Uterus (tissue), 4 donors: ENCODE measurements around the gene TMEM176B. TPM values are rescaled to one million over a fixed set of nuclear protein-coding genes. Genes with fewer than 3 reads are reported as not detected.

Experiments
- DNase-seq, 2 donors: peaks; one replicate each; pipeline ENCODE4 v3.0.0-alpha.2; 2019 to 2020
- H3K27ac ChIP-seq, 2 donors: fragments of 200-600 bp; sonication (generic); 1 replicate in 1 of 2; 2 replicates in 1 of 2; pipeline ENCODE4 v1.5.1; 2016 to 2018
- H3K27me3 ChIP-seq, 2 donors: fragments of 200-600 bp; sonication (generic); one replicate each; pipeline ENCODE4 v1.5.1; 2018 to 2019; ENCODE audit warnings: control low read depth in 1 of 2
- H3K36me3 ChIP-seq, 2 donors: fragments of 200-600 bp; sonication (generic); one replicate each; pipeline ENCODE4 v1.5.1; 2019; ENCODE audit warnings: control low read depth in 1 of 2
- H3K4me1 ChIP-seq, 2 donors: fragments of 200-600 bp; sonication (generic); one replicate each; pipeline ENCODE4 v1.5.1; 2018 to 2019; ENCODE audit warnings: control low read depth in 1 of 2
- H3K4me3 ChIP-seq, 2 donors: fragments of 200-600 bp; sonication (generic); 1 replicate in 1 of 2; 2 replicates in 1 of 2; pipeline ENCODE4 v1.5.1; 2018 to 2019; ENCODE audit warnings: mild to moderate bottlenecking in 1 of 2
- H3K9me3 ChIP-seq, 2 donors: fragments of 200-600 bp; sonication (generic); one replicate each; pipeline ENCODE4 v1.5.1; 2019; ENCODE audit warnings: control low read depth in 1 of 2
- CTCF ChIP-seq, 4 experiments: fragments of 200-600 bp in 2 of 4; fragments of 450-650 bp in 2 of 4; sonication (generic) in 2 of 4; IDR thresholded peaks; one replicate each; pipeline ENCODE4 v1.5.1; 2016 to 2019; ENCODE audit warnings: antibody characterized with exemption in 4 of 4, mild to moderate bottlenecking in 2 of 4, moderate library complexity in 1 of 4
- POLR2A ChIP-seq, 2 donors: fragments of 450-650 bp; IDR thresholded peaks; one replicate each; pipeline ENCODE4 v1.6.1; 2016; ENCODE audit warnings: antibody characterized with exemption in 2 of 2, mild to moderate bottlenecking in 1 of 2, moderate library complexity in 1 of 2
- intact Hi-C: fragments of 100-400 bp; cut with DNase I; formaldehyde crosslinking; loops from one replicate; pipeline ENCODE4 v1.15.1; 2023; ENCODE audit warnings: low total_unique reads
- total RNA-seq, 4 donors: library from RNA; depleted of rRNA in 3 of 4; stranded (reverse); fragments of >200 nt in 3 of 4; gene quantifications; one replicate each; pipeline versions ENCODE4 v1.1.0 to v1.2.4, GENCODE V29; 2014 to 2023
- donor health status: DM: yes; HTN: yes; CAD: no.

TMEM176B gene
- total RNA-seq, 4 donors from 2014 or later, result 10.2 to 34.1 (median 29.4) TPM

GRCh38 chr7:150755473-150756099, 44.6 kb downstream of the TMEM176B start:
- H3K4me3 ChIP-seq, result no peak overlapping the region
- intact Hi-C loops, result no loop called here
- H3K27ac ChIP-seq, result peak overlapping the region in 1 of 2 donors; percentile 44
- DNase-seq, result no peak
- H3K36me3 ChIP-seq, result no peaks in the 10 kb centered on the region
- no peaks in the 10 kb centered on the region for H3K9me3 ChIP-seq
- H3K4me1 ChIP-seq, result no peaks in the 10 kb centered on the region
- no peaks in the 10 kb centered on the region for H3K27me3 ChIP-seq
- TF ChIP-seq POLR2A (IDR thresholded peaks at IDR 0.05) (no peak), CTCF (IDR thresholded peaks at IDR 0.05) (no peak)

- intact Hi-C loops, result no loop called here
- Histone ChIP-seq H3K36me3 (no peaks in the 10 kb centered on the region), H3K27ac (peak overlapping the region in 1 of 2 donors; percentile 44)
Observed at GRCh38 chr7:150754951-150755350, 45.2 kb downstream of the TMEM176B start.

GRCh38 chr7:150753826-150754603, 46.1 kb downstream of the TMEM176B start:
- H3K4me1 ChIP-seq, result no peaks in the 10 kb centered on the region
- no peak overlapping the region for H3K4me3 ChIP-seq
- no peaks in the 10 kb centered on the region for H3K9me3 ChIP-seq
- H3K27me3 ChIP-seq, result no peaks in the 10 kb centered on the region
- no peak for TF ChIP-seq POLR2A (IDR thresholded peaks at IDR 0.05)
- TF ChIP-seq CTCF (IDR thresholded peaks at IDR 0.05), result no peak
- no peaks in the 10 kb centered on the region for H3K36me3 ChIP-seq
- no peak for DNase-seq
- intact Hi-C loops, result no loop called here
- no peak overlapping the region for H3K27ac ChIP-seq

More at GRCh38 chr7:150754951-150755350, 45.2 kb downstream of the TMEM176B start:
- no peak for DNase-seq
- no peaks in the 10 kb centered on the region for H3K9me3 ChIP-seq
- TF ChIP-seq CTCF (IDR thresholded peaks at IDR 0.05), result no peak
- no peak for TF ChIP-seq POLR2A (IDR thresholded peaks at IDR 0.05)
- H3K4me1 ChIP-seq, result no peaks in the 10 kb centered on the region
- no peaks in the 10 kb centered on the region for H3K27me3 ChIP-seq
- no peak overlapping the region for H3K4me3 ChIP-seq

GRCh38 chr7:150753239-150753638, 46.9 kb downstream of the TMEM176B start:
- no peaks in the 10 kb centered on the region for H3K36me3 ChIP-seq
- no peaks in the 10 kb centered on the region for H3K9me3 ChIP-seq
- H3K4me3 ChIP-seq, result no peak overlapping the region
- no peaks in the 10 kb centered on the region for H3K27me3 ChIP-seq
- H3K27ac ChIP-seq, result no peak overlapping the region
- intact Hi-C loops, result no loop called here
- no peak for DNase-seq
- TF ChIP-seq POLR2A (IDR thresholded peaks at IDR 0.05) (no peak), CTCF (IDR thresholded peaks at IDR 0.05) (no peak)
- H3K4me1 ChIP-seq, result no peaks in the 10 kb centered on the region

- Histone ChIP-seq H3K9me3 (no peaks in the 10 kb centered on the region), H3K27me3 (no peaks in the 10 kb centered on the region), H3K27ac (no peak overlapping the region), H3K4me1 (no peaks in the 10 kb centered on the region), H3K4me3 (no peak overlapping the region), H3K36me3 (no peaks in the 10 kb centered on the region)
- intact Hi-C loops, result no loop called here
- no peak for DNase-seq
- TF ChIP-seq POLR2A (IDR thresholded peaks at IDR 0.05) (no peak), CTCF (IDR thresholded peaks at IDR 0.05) (no peak)
Observed at GRCh38 chr7:150751702-150752101, 48.5 kb downstream of the TMEM176B start.
